ENCODE measurements around the gene AKIRIN2. TPM values are rescaled to one million over a fixed set of nuclear protein-coding genes. Genes with fewer than 3 reads are reported as not detected.

AKIRIN2 gene
- total and polyA plus RNA-seq, 9 of the 15 experiments (the other 6 are each of a cell fraction or from before 2014, with no cell fraction given) = 5.8 to 63.9 (median 28.1) TPM

GRCh38 chr6:87724983-87725811 is 23.2 kb upstream of the AKIRIN2 start:
- Histone ChIP-seq H3K36me3 (ENCODE audit: control insufficient read depth, insufficient read depth, low read length) (no peaks in the 10 kb centered on the region), H3K4me2 (ENCODE audit: insufficient read depth, low read length) (no peak overlapping the region; the same call in 1 of the 2 replicates), H4K20me1 (replicated peaks; ENCODE audit: control insufficient read depth, insufficient read depth, low read length) (no peaks in the 10 kb centered on the region), H3K9ac (ENCODE audit: insufficient read depth in 1 of 2, low read depth in 2 of 2, low read length in 2 of 2) (no peak overlapping the region), H3K4me1 (replicated peaks in 1 of 2; ENCODE audit: control insufficient read depth in 2 of 2, insufficient read depth in 2 of 2, low read length in 2 of 2) (peaks cover 14 to 40% of the 10 kb centered on the region in 2 experiments), H3K4me3 (no peak overlapping the region), H3K27ac (ENCODE audit: extremely low read depth, low read depth, low read length) (peak overlapping the region; percentile 43; the same call in 2 of the 3 replicates), H3K27me3 (ENCODE audit: control insufficient read depth in 2 of 2, insufficient read depth in 2 of 2, low read length in 2 of 2) (no peaks in the 10 kb centered on the region), H3K9me1 (ENCODE audit: control insufficient read depth, insufficient read depth, low read length) (no peaks in the 10 kb centered on the region), H2AFZ (ENCODE audit: low read depth, low read length) (peak overlapping the region; percentile 29; the same call in 1 of the 2 replicates), H3K9me3 (replicated peaks; ENCODE audit: control insufficient read depth, insufficient read depth, low read depth, low read length) (no peaks in the 10 kb centered on the region), H3K79me2 (ENCODE audit: control insufficient read depth, insufficient read depth, low read length) (no peaks in the 10 kb centered on the region)
- ChIA-PET CTCF (ENCODE audit: low intra/inter-chr PET ratio) (no interaction called here), POLR2A (no interaction called here)
- DNase-seq (ENCODE audit: extremely low read depth in 1 of 4, low spot score in 3 of 4) (peak in 2 of 4 experiments; percentile 30 to 61), ATAC-seq (no peak), FAIRE-seq (no peak)
- intact Hi-C loops (cut with micrococcal nuclease) (no loop called here), in situ Hi-C loops (cut with MboI) (no loop called here)
- BruUV-seq (replicated peaks) = no TSS peak
- WGBS (ENCODE audit: insufficient coverage, low coverage, missing lambda C conversion rate) = 70% methylated on average over 4 of the region's 4 CpGs
- TF ChIP-seq NFE2L1 (tag; IDR thresholded peaks at IDR 0.05; ENCODE audit: borderline replicate concordance, low read depth) (no peak), MXI1 (IDR thresholded peaks at IDR 0.05; ENCODE audit: low read depth, low read length) (no peak), CCNT2 (IDR thresholded peaks at IDR 0.05; ENCODE audit: borderline replicate concordance, extremely low read depth, insufficient read length, low read depth, low read length) (no peak), ELK1 (CRISPR knock-in tag; IDR thresholded peaks at IDR 0.05) (no peak), VEZF1 (CRISPR knock-in tag; IDR thresholded peaks at IDR 0.05) (no peak), SMARCE1 (IDR thresholded peaks at IDR 0.05) (no peak), MED1 (CRISPR knock-in tag; IDR thresholded peaks at IDR 0.05; ENCODE audit: borderline replicate concordance) (no peak), FOXM1 (IDR thresholded peaks at IDR 0.05; ENCODE audit: low read depth) (0 out of 2 replicates have a peak, but pooled peaks have one; percentile 24), FOXM1 (CRISPR knock-in tag; IDR thresholded peaks at IDR 0.05; ENCODE audit: low read depth) (no peak), CHCHD3 (CRISPR knock-in tag; IDR thresholded peaks at IDR 0.05) (no peak), ZNF75A (CRISPR knock-in tag; IDR thresholded peaks at IDR 0.05) (no peak), SMARCA4 (IDR thresholded peaks at IDR 0.05) (peak; percentile 41), ARID1B (IDR thresholded peaks at IDR 0.05) (no peak), NFATC3 (IDR thresholded peaks at IDR 0.05) (no peak), PATZ1 (CRISPR knock-in tag; IDR thresholded peaks at IDR 0.05; ENCODE audit: borderline replicate concordance) (no peak), EP400 (IDR thresholded peaks at IDR 0.05) (no peak)
